AG09319 (cell line): ENCODE results near the gene SNX20.

ENCODE experiments used
- DNase-seq: peaks from one replicate; pipeline ENCODE4 v3.0.0-alpha.2; 2010; ENCODE audit warnings: low read depth; ENCODE audit errors: extremely low read depth
- TF ChIP-seq, protein P1 (sequence below): IDR thresholded peaks from 2 replicates; pipeline ENCODE4 v1.5.1; 2011; ENCODE audit warnings: low read depth, mild to moderate bottlenecking, inconsistent platforms, low read length, moderate library complexity

Gene SNX20

DNA sequence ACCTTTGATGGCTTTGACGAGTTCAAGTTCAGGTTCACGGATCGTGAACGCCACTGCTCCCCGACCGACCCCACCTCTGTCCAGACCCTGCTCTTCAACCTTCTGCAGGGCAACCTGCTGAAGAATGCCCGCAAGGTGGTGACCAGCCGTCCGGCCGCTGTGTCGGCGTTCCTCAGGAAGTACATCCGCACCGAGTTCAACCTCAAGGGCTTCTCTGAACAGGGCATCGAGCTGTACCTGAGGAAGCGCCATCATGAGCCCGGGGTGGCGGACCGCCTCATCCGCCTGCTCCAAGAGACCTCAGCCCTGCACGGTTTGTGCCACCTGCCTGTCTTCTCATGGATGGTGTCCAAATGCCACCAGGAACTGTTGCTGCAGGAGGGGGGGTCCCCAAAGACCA lies 29.9 kb upstream of the SNX20 start:
- DNase-seq, result no peak
- TF ChIP-seq, protein P1, sequence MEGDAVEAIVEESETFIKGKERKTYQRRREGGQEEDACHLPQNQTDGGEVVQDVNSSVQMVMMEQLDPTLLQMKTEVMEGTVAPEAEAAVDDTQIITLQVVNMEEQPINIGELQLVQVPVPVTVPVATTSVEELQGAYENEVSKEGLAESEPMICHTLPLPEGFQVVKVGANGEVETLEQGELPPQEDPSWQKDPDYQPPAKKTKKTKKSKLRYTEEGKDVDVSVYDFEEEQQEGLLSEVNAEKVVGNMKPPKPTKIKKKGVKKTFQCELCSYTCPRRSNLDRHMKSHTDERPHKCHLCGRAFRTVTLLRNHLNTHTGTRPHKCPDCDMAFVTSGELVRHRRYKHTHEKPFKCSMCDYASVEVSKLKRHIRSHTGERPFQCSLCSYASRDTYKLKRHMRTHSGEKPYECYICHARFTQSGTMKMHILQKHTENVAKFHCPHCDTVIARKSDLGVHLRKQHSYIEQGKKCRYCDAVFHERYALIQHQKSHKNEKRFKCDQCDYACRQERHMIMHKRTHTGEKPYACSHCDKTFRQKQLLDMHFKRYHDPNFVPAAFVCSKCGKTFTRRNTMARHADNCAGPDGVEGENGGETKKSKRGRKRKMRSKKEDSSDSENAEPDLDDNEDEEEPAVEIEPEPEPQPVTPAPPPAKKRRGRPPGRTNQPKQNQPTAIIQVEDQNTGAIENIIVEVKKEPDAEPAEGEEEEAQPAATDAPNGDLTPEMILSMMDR, result no peak

DNA sequence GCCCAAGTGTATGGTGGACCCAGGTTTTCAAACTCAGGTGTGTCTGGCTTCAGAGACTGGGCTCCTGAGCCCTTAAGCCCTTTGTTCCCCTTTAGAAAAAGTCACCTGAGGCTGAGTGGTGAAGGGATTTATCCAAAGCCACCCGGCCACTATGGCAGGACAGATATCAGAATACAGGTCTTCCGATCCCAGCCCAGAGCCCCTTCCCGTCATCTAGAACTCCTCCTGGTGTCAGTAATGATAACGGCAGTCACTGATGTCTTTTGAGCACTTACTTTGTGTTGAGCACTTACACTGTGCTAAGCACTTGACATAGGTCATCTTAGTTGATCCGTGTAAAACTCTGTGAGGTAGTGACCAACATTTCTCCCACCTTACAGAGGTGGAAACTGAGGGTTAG lies 28.9 kb upstream of the SNX20 start:
- no peak for DNase-seq
- TF ChIP-seq, protein P1, result no peak

DNA sequence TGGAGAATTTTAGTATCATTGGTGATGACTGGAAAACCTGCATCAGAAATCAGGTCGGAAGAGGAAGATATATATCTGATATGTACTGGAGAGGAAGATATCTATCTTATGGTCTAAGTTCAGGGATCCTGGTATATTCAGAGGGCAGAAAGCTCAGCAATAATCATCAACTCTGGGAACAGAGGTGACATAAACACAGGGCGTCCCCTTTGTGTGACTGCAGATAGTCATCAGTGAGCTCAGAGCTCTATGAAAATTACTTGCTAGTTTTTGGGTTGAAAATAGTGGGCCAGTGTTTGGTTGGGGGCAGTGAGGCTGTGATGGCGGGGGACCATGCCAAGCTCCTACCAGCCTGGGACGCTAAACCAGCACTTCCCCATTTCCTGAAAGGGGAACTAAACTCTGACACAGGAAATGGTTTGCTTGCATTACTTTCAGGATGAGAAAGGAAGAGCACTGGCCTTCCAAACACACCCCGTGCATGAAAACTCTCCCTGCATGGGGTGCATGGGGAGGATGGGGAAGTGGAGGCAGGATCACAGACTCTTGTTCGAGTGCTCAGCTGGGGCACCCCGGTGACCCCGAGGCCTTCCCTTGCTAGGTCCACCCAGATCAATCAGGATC lies 28.1 kb upstream of the SNX20 start:
- no peak for DNase-seq
- TF ChIP-seq, protein P1, result no peak

DNA sequence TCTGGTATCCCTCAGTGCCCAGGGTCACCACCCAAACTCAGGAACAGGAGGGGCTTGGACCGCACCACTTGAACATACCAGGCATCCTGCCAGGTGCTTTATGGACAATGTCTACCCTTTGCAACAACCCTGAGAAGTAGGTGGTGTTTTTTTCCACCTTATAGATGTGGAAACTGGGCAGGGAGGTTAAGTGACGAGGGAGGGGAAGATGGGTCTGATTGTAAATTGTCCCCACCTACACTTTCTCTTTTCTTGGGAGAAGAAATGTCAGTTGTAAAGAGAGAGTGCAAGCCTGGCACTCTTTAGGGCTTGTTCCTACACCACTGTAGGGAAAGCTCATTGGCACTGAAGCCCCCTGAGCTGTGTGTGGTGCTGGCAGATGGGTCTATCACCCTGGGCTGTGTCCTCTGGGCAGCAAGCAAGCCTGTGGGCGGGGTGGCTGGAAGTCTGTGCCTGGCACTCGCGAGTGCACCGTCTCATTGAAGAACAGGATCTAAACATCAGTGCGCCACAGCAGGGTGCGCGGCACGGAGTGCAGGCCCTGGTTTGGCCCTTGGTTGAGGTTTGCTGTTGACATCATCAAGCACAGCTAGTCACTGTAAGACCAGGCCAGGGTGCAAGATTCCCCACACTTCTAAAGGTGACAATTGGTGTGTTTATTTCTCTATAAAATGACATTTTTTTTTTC lies 27.4 kb upstream of the SNX20 start:
- TF ChIP-seq, protein P1, result no peak
- DNase-seq, result no peak

DNA sequence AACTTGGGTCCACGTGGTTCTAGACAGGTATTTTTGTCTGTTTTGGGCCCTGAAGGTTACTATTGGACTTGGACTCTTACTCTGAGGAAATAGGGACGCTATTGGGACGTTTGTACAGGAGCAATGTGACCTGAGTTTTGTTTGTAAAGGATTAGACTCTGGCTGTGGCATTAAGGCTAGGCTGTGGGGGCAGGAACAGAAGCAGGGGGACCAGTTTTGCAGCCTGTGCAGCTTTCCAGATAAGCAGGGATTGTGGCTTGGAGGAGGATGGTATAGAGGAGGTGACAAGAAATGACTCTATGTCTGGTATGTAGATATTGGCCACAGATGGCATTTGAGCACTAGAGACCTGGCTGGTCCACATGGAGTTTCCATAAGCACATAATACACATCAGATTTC lies 25.1 kb upstream of the SNX20 start:
- TF ChIP-seq, protein P1, result no peak
- no peak for DNase-seq

DNA sequence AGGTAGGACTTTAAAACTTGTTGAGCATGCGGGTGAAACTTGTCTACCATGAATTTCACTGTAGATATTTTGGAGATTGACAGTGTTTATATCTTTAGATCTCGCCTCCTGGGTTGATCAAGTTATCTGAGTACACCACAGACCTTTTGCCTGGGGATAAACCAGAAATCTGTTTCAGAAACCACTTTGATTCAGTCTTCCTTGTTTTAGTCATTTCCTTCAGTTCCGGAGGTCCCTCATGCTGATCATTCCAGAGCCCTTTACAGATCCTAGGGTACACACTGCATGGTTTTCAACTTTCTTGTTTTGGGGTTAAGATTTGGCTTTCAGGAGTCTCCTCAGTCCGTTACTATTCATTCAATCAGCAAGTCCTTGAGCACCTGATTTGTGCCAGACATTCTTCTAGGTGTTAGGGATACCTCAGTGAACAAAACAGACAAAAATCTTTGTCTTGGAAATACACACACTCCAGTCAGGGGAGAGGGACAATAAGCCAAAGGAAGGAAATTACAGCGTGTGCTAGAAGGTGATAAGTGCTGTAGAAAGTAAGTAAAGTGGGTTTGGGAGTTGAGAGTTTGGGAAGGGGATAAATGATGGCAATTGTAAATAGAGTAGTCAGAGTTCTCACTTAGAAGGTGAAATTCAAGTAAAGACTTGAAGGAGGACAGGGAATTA lies 24.5 kb upstream of the SNX20 start:
- TF ChIP-seq, protein P1, result no peak

DNA sequence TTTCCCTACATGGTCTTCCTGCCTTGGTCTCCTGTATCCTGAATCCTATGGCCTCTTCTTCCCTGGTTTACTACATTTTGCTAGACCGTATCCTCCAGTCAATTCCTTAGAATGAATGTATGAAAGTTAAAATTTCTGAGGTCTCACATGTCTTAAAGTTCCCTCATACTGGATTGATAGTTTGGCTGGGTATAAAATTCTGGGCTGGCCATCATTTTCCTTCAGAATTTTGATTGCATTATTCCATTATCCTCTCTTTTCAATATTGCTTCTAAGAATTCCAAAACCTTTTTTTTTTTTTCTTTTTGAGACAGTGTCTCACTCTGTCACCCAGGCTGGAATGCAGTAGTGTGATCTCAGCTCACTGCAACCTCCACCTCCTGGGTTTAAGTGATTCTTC lies 23.1 kb upstream of the SNX20 start:
- TF ChIP-seq, protein P1, result no peak
- DNase-seq, result no peak

More for the DNA sequence above, 24.5 kb upstream of the SNX20 start:
- DNase-seq, result no peak
